ENCODE results near the gene PTPN23. TPM values are rescaled to one million over a fixed set of nuclear protein-coding genes. Genes with fewer than 3 reads are reported as not detected.

Gene PTPN23
- total RNA-seq, 3 donors from 2014 or later: 14.3 to 23.3 (median 18.4) TPM

DNA sequence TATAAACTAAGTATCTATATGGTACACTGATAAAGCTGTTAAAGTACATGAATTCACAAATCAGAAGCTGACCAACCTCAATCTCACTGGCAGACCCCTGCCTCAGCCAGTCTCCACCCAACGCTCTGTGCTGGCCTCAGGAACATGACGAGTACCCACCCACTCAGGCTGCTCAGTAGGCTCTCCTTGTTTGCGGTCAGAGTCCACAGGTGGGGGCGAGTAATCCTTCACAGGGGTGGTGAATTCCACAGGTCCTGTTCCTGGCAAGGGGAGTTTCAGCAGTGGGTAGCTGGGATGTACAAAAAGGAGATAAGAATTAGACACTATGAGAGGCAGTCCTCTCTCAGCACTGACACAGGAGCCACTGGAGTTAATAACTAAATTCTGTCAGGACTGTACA, 54.0 kb downstream of the PTPN23 start:
- H3K27me3 ChIP-seq: no peaks in the 10 kb centered on the region
- peak overlapping the region in 1 of 2 donors; percentile 77 for H3K27ac ChIP-seq
- intact Hi-C loops (cut with DNase I; ENCODE audit: low total_unique reads): no loop called here
- DNase-seq (ENCODE audit: low spot score in 2 of 2): peak in 1 of 2 donors; percentile 12
- H3K36me3 ChIP-seq: no peaks in the 10 kb centered on the region
- TF ChIP-seq, protein P1, sequence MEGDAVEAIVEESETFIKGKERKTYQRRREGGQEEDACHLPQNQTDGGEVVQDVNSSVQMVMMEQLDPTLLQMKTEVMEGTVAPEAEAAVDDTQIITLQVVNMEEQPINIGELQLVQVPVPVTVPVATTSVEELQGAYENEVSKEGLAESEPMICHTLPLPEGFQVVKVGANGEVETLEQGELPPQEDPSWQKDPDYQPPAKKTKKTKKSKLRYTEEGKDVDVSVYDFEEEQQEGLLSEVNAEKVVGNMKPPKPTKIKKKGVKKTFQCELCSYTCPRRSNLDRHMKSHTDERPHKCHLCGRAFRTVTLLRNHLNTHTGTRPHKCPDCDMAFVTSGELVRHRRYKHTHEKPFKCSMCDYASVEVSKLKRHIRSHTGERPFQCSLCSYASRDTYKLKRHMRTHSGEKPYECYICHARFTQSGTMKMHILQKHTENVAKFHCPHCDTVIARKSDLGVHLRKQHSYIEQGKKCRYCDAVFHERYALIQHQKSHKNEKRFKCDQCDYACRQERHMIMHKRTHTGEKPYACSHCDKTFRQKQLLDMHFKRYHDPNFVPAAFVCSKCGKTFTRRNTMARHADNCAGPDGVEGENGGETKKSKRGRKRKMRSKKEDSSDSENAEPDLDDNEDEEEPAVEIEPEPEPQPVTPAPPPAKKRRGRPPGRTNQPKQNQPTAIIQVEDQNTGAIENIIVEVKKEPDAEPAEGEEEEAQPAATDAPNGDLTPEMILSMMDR (IDR thresholded peaks at IDR 0.05): no peak
- TF ChIP-seq POLR2AphosphoS5 (IDR thresholded peaks at IDR 0.05) (no peak), POLR2A (IDR thresholded peaks at IDR 0.05) (no peak)
- H3K4me1 ChIP-seq: no peaks in the 10 kb centered on the region
- no peaks in the 10 kb centered on the region for H3K9me3 ChIP-seq
- no peak overlapping the region for H3K4me3 ChIP-seq

DNA sequence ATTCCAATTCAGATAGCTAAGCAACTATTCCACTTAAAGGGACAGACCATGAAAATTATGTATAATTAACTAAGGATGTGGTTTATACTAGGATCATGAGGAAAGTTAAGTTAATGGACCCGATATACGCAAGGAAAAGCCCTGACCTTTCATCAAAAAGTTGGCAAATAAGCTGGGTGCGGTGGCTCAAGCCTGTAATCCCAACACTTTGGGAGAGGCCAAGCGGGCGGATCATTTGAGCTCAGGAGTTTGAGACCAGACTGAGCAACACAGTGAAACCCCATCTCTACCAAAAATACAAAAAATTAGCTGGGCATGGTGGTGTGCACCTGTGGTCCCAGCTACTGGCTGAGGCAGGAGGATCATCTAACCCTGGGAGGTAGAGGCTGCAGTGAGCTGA, 55.4 kb downstream of the PTPN23 start:
- intact Hi-C loops (cut with DNase I; ENCODE audit: low total_unique reads): no loop called here
- TF ChIP-seq, protein P1 (IDR thresholded peaks at IDR 0.05): no peak
- TF ChIP-seq POLR2A (IDR thresholded peaks at IDR 0.05) (no peak), POLR2AphosphoS5 (IDR thresholded peaks at IDR 0.05) (no peak)
- DNase-seq (ENCODE audit: low spot score in 2 of 2): peak in 1 of 2 donors; percentile 10
- Histone ChIP-seq H3K4me3 (no peak overlapping the region), H3K27ac (no peak overlapping the region), H3K27me3 (no peaks in the 10 kb centered on the region), H3K36me3 (no peaks in the 10 kb centered on the region), H3K4me1 (no peaks in the 10 kb centered on the region), H3K9me3 (no peaks in the 10 kb centered on the region)

DNA sequence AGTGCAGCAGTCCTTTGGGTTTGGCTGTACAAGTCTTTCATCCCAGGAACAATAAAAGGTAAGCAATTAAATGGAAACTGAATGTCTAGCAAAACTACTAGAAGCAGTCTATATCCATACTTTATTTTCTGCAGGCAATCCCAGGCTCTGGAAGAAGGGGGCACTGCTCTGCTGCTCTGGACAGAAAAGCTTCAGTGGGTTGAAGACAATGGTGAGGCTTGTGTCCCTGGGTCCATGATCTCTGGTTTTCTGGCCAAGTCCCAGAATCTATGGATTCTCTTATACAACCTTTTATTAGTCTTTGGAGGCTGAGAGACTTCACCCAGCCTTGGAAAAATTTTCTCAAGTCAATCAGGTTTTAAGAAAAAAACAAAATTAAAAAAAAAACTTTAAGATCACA, 59.3 kb downstream of the PTPN23 start:
- TF ChIP-seq, protein P1 (IDR thresholded peaks at IDR 0.05): no peak
- TF ChIP-seq POLR2A (IDR thresholded peaks at IDR 0.05) (no peak), POLR2AphosphoS5 (IDR thresholded peaks at IDR 0.05) (no peak)
- Histone ChIP-seq H3K4me1 (peaks cover 0 to 18% of the 10 kb centered on the region in 2 donors), H3K36me3 (no peaks in the 10 kb centered on the region), H3K4me3 (no peak overlapping the region), H3K27ac (no peak overlapping the region), H3K9me3 (no peaks in the 10 kb centered on the region), H3K27me3 (no peaks in the 10 kb centered on the region)
- DNase-seq (ENCODE audit: low spot score in 2 of 2): peak in 1 of 2 donors; percentile 7
- intact Hi-C loops (cut with DNase I; ENCODE audit: low total_unique reads): loop anchor here (1.0 kb wide), 1 partner anchor 28 kb away; no protein-coding TSS in a partner anchor

DNA sequence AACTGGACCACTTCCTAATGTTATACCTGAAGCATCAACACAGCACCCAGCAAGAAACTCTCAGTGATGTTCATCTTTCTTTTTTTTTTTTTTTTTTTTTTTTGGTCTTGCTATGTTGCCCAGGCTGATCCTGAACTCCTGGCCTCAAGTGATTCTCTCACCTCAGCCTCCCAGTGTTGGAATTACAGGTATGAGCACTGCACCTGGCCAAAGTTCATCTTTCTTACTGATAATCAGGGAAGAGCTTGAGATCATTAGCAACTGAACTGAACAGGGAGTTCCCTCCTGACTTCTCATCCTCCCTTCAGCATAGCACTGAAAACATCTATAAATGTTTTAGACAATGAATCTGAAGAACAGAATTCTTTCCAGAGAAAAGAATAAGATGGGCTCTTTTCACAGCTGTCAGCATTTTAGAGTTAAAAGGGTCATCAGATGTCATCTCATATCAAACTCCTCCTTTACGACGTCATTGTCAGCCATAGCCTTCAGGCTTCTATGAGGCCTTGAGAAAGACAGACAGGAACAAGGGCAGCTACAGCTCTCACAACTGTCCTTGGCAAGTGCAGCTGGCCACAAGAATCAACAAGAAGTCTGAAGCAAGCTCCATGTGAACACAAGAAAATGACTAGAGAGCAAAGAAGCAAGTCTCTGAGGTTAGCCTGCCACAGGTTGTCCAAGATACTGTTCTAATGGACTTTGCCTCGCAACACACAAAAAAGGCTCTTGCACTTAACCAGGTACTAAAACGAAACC, 61.2 kb downstream of the PTPN23 start:
- Histone ChIP-seq H3K4me3 (no peak overlapping the region), H3K36me3 (no peaks in the 10 kb centered on the region), H3K27ac (peak overlapping the region; percentile 91 to 92), H3K4me1 (peaks cover 0 to 18% of the 10 kb centered on the region in 2 donors), H3K9me3 (no peaks in the 10 kb centered on the region), H3K27me3 (no peaks in the 10 kb centered on the region)
- DNase-seq (ENCODE audit: low spot score in 2 of 2): peak in 1 of 2 donors; percentile 60
- intact Hi-C loops (cut with DNase I; ENCODE audit: low total_unique reads): no loop called here
- TF ChIP-seq POLR2AphosphoS5 (IDR thresholded peaks at IDR 0.05) (peak in 1 of 3 donors; percentile 21), POLR2A (IDR thresholded peaks at IDR 0.05) (no peak)
- TF ChIP-seq, protein P1 (IDR thresholded peaks at IDR 0.05): no peak

DNA sequence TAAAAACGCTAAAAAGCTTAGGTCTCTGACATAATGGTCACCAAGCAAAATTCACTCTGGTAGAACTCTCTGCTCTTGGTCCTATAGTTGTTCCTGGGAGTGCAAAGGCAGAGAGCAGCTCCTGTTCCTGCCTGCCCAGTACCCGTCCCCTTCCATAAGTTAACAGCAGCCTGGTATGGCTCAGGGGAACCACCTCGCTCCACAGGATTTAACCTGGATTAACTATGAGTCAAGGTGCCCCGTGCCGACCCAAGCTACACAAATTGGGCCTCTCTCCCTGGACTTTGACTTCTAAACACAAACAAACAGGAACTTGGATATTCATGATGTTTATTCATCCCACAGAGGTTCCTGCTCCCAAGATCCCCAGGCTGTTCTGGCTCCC, 62.8 kb downstream of the PTPN23 start:
- peak in 1 of 2 donors; percentile 34 for DNase-seq (ENCODE audit: low spot score in 2 of 2)
- Histone ChIP-seq H3K27me3 (no peaks in the 10 kb centered on the region), H3K27ac (peak overlapping the region; percentile 91 to 92), H3K4me3 (peak overlapping the region in 1 of 3 donors; percentile 16), H3K4me1 (peaks cover 0 to 18% of the 10 kb centered on the region in 2 donors), H3K9me3 (no peaks in the 10 kb centered on the region), H3K36me3 (no peaks in the 10 kb centered on the region)
- intact Hi-C loops (cut with DNase I; ENCODE audit: low total_unique reads): no loop called here
- TF ChIP-seq POLR2AphosphoS5 (IDR thresholded peaks at IDR 0.05): no peak
- TF ChIP-seq, protein P1 (IDR thresholded peaks at IDR 0.05): no peak
- no peak for TF ChIP-seq POLR2A (IDR thresholded peaks at IDR 0.05)

Measured in breast epithelium (tissue), 4 donors.